MCF 10A (cell line): ENCODE data around the gene RABGAP1. TPM values are rescaled to one million over a fixed set of nuclear protein-coding genes. Genes with fewer than 3 reads are reported as not detected.

Source experiments
- BruUV-seq: library from RNA; stranded (reverse); fragments of 400-500 nt; replicated peaks from 2 replicates; lab custom pipeline; 2021; lab: Mats Ljungman, UMichigan
- CTCF ChIA-PET: fragments of 300-600 bp; sonication (Branson Sonifier 250); formaldehyde crosslinking; extraction: SDS; loops from one replicate; lab custom pipeline; 2021; ENCODE audit warnings: antibody characterized with exemption, inconsistent platforms; lab: Yijun Ruan, JAX
- POLR2A ChIA-PET: fragments of 300-600, 350-650 bp; sonication (Branson Sonifier 250); formaldehyde crosslinking; extraction: SDS; loops from one replicate; lab custom pipeline; 2020; ENCODE audit warnings: antibody characterized with exemption, inconsistent platforms; lab: Yijun Ruan, JAX
- DNase-seq: peaks from one replicate; pipeline ENCODE4 v3.0.0-alpha.2; 2018; ENCODE audit not compliant: unreplicated experiment
- H3K27ac Mint-ChIP-seq: one replicate; pipeline ENCODE4 v1.8.0; 2022; ENCODE audit warnings: mild to moderate bottlenecking, low read depth, mixed read lengths; ENCODE audit not compliant: unreplicated experiment
- H3K27me3 Mint-ChIP-seq: one replicate; pipeline ENCODE4 v1.8.0; 2022; ENCODE audit warnings: mixed read lengths; ENCODE audit not compliant: insufficient read depth, unreplicated experiment
- H3K36me3 Mint-ChIP-seq: one replicate; pipeline ENCODE4 v1.8.0; 2022; ENCODE audit warnings: mild to moderate bottlenecking, moderate library complexity, mixed read lengths; ENCODE audit not compliant: insufficient read depth, unreplicated experiment
- H3K4me1 Mint-ChIP-seq: one replicate; pipeline ENCODE4 v1.8.0; 2022; ENCODE audit warnings: mixed read lengths; ENCODE audit not compliant: insufficient read depth, unreplicated experiment
- H3K4me3 Mint-ChIP-seq: one replicate; pipeline ENCODE4 v1.8.0; 2022; ENCODE audit warnings: mild to moderate bottlenecking, moderate library complexity, mixed read lengths; ENCODE audit not compliant: unreplicated experiment
- H3K9me3 Mint-ChIP-seq: one replicate; pipeline ENCODE4 v1.8.0; 2022; ENCODE audit warnings: mixed read lengths; ENCODE audit not compliant: unreplicated experiment
- CTCF ChIP-seq: fragments of 200-600 bp; IDR thresholded peaks from one replicate; pipeline ENCODE4 v1.8.0; 2022; ENCODE audit warnings: antibody characterized with exemption, mild to moderate bottlenecking; ENCODE audit not compliant: unreplicated experiment
- intact Hi-C: fragments of 100-400 bp; cut with micrococcal nuclease; formaldehyde crosslinking; loops from 2 replicates; pipeline ENCODE4 v1.14.1; 2022
- total RNA-seq: library from RNA; stranded (reverse); gene quantifications from 2 replicates; pipeline ENCODE4 v1.2.3, GENCODE V29; 2022

RABGAP1 gene
- total RNA-seq, 1 experiment from 2014 or later = 43.1 TPM

DNA sequence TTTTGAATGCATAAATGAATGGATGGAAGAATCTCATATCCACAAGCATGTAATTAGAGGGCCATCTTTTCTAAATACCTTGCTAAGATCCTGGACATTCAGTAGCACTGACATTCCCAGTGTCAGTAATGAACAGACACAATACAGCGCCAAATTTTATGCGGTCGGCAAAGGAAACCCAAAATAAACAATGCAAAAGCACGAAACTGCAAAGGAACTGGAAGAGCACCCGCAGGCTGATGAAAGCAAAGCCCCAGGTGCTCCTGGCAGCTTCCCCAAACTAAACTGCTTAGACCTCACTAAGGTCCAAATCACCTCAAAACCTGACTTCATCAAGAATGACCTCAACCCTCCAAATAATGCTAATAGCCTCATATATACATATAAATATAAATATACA lies 194.6 kb downstream of the RABGAP1 start:
- BruUV-seq = no TSS peak

DNA sequence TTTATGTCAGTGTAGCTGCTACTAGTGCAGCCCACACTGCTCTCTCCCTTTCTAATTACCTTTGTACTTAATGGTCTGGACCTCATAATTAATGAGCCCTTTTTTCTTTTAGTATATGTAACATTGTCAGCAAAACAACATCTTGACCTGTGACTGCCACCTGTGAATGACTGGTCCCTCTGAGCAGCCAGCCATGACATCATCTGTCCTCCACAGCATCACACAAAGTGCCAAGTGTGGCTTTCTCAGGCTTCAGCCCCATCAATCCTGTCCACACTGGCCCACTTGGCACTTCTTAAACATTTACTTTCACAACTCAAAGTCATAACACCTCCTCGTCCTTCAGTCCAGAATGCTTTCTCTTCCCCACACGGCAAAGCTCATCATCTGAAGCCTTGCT lies 197.3 kb downstream of the RABGAP1 start:
- H3K36me3 Mint-ChIP-seq = no peaks in the 10 kb centered on the region
- H3K4me1 Mint-ChIP-seq = no peaks in the 10 kb centered on the region
- no peak overlapping the region for H3K27ac Mint-ChIP-seq
- no peaks in the 10 kb centered on the region for H3K9me3 Mint-ChIP-seq
- BruUV-seq = no TSS peak
- intact Hi-C loops = no loop called here
- ChIA-PET POLR2A (interaction anchor here (0.7 kb wide), 1 partner anchor 22 kb away, joined by 3 read pairs; no protein-coding TSS in a partner anchor), CTCF (interaction anchor here (0.6 kb wide), 1 partner anchor 70 kb away, joined by 4 read pairs; no protein-coding TSS in a partner anchor)
- no peaks in the 10 kb centered on the region for H3K27me3 Mint-ChIP-seq
- TF ChIP-seq CTCF = no peak
- DNase-seq = no peak
- H3K4me3 Mint-ChIP-seq = no peak overlapping the region

More for the DNA sequence above, 194.6 kb downstream of the RABGAP1 start:
- Mint-ChIP-seq H3K27me3 (no peaks in the 10 kb centered on the region), H3K36me3 (no peaks in the 10 kb centered on the region), H3K27ac (no peak overlapping the region), H3K9me3 (no peaks in the 10 kb centered on the region), H3K4me1 (no peaks in the 10 kb centered on the region), H3K4me3 (no peak overlapping the region)
- ChIA-PET CTCF (interaction anchor here (0.7 kb wide), 1 partner anchor 37 kb away, joined by 4 read pairs; no protein-coding TSS in a partner anchor), POLR2A (no interaction called here)
- TF ChIP-seq CTCF = no peak
- intact Hi-C loops = no loop called here
- DNase-seq = no peak

DNA sequence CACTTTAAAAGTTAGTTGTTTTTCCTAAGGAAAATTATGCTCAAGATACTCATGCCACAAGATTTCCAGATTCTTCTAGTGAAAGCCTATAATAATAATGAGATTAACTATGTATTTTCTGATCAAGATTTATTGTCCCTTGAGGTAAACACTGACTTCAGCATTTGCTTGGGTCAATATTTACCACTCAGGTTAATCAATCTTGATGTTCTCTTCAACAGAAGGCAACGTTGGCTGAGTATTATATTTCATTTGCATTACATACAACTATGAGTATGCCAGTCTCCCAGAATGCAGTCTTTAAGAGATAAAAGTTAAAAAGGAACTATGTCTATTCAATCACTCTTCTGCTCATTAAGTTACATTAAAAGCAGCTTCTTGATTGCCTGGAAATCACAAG lies 208.2 kb downstream of the RABGAP1 start:
- Mint-ChIP-seq H3K4me3 (no peak overlapping the region), H3K27me3 (no peaks in the 10 kb centered on the region)

More for the DNA sequence above, 208.2 kb downstream of the RABGAP1 start:
- ChIA-PET POLR2A (no interaction called here), CTCF (interaction anchor here (0.7 kb wide), 1 partner anchor 61 kb away, joined by 3 read pairs; no protein-coding TSS in a partner anchor)
- TF ChIP-seq CTCF = no peak
- H3K4me1 Mint-ChIP-seq = no peaks in the 10 kb centered on the region
- H3K36me3 Mint-ChIP-seq = no peaks in the 10 kb centered on the region
- H3K9me3 Mint-ChIP-seq = no peaks in the 10 kb centered on the region
- H3K27ac Mint-ChIP-seq = no peak overlapping the region
- BruUV-seq = no TSS peak
- no peak for DNase-seq
- intact Hi-C loops = no loop called here
